Neural progenitor cell (in vitro differentiated cells): Measurements from ENCODE around the gene ADK.

Experiments
- EZH2 ChIP-seq: fragments of 200-600 bp; sonication (generic); IDR thresholded peaks from 2 replicates; pipeline ENCODE4 v1.6.1; 2017; ENCODE audit warnings: antibody characterized with exemption, mild to moderate bottlenecking, moderate library complexity
- TF ChIP-seq, protein P1 (sequence below): fragments of 200-600 bp; sonication (generic); IDR thresholded peaks from 2 replicates; pipeline ENCODE4 v1.5.1; 2017; ENCODE audit warnings: antibody characterized with exemption, mild to moderate bottlenecking

DNA sequence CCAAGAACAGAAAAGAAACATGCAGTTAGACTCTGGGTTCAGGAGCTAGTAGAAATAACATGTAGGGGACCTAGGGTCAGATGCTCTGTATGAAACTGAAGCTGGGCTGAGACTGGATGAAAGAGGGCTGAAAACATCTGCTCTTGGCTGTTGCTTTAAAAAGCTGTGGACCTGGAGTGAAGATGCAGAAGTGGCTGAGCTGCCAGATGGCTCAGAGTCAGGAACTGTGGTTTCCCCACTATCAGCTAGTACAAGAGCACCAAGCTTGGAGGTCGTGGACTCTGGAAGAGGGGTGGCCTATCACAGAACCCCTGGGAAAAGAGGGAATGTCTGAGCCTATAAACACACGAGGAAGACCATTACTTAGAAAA is 5.9 kb downstream of the ADK start:
- TF ChIP-seq, protein P1, sequence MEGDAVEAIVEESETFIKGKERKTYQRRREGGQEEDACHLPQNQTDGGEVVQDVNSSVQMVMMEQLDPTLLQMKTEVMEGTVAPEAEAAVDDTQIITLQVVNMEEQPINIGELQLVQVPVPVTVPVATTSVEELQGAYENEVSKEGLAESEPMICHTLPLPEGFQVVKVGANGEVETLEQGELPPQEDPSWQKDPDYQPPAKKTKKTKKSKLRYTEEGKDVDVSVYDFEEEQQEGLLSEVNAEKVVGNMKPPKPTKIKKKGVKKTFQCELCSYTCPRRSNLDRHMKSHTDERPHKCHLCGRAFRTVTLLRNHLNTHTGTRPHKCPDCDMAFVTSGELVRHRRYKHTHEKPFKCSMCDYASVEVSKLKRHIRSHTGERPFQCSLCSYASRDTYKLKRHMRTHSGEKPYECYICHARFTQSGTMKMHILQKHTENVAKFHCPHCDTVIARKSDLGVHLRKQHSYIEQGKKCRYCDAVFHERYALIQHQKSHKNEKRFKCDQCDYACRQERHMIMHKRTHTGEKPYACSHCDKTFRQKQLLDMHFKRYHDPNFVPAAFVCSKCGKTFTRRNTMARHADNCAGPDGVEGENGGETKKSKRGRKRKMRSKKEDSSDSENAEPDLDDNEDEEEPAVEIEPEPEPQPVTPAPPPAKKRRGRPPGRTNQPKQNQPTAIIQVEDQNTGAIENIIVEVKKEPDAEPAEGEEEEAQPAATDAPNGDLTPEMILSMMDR, result no peak
- no peak for TF ChIP-seq EZH2
